Activated CD4-positive, alpha-beta T cell treated with anti-CD3 and anti-CD28 coated beads for 48 hours (primary cell): ENCODE data around the gene ASMTL.

Source experiments
- DNase-seq: peaks from one replicate; pipeline ENCODE4 v3.0.0-alpha.2; 2020

ASMTL gene

DNA sequence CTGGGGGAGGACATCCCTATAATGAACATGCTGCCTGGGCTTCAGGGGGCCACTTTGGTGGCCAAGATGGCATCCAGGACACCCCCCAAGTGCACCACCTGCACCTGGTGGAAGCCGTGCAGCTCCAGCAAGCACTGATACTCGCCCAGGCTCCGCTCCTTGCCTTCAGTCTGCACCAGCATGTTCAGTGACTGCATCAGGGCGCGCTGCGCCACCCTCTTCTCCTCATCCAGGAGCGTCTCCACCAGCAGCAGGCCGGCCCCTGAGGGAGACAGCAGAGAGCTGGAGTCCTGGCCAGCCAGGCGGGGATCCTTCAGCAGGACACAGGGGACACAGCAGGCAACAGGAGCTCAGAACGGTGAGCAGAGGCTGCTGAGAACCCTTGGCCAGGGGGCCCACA, 49.5 kb downstream of the ASMTL start:
- peak; percentile 1 for DNase-seq

DNA sequence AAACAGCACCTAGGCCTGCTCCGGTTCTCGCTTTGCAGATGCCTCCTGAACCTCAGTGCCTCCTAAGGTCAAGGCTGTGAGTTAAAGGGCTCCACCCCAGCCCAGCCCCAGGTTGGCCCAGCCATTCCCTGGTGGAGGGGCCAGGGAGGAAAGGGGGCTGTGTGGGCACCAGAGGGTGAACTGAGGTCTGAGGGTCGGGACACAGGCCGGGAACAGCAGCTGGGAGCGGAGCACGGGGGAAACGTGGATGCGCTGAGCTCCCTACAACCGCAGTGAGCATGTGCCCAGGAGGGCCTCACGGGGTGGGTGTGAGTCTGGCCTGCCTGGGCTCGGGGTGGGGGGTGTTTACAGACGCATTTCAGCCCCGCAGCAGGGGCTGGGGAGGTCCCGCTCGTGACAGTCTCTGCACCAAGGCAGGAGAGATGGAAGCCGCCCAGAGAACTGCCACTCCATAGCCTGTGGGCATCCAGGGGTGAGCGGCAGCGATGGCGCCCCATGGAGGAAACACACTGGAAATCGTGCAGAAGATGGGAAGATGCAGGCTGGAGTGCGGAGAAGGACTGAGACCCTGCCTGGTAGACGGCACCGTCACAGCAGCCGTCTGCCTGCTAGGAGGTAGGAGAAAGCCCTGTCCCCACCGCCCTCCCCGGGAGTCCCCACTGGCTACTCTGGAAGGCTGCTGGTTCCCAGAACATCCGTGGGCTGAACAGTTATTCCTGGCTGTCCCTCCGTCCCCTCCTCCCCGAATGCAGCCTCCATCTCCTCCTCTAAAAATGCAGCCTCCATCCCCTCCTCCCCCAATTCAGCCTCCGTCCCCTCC, 50.9 kb downstream of the ASMTL start:
- DNase-seq = peak; percentile 2

DNA sequence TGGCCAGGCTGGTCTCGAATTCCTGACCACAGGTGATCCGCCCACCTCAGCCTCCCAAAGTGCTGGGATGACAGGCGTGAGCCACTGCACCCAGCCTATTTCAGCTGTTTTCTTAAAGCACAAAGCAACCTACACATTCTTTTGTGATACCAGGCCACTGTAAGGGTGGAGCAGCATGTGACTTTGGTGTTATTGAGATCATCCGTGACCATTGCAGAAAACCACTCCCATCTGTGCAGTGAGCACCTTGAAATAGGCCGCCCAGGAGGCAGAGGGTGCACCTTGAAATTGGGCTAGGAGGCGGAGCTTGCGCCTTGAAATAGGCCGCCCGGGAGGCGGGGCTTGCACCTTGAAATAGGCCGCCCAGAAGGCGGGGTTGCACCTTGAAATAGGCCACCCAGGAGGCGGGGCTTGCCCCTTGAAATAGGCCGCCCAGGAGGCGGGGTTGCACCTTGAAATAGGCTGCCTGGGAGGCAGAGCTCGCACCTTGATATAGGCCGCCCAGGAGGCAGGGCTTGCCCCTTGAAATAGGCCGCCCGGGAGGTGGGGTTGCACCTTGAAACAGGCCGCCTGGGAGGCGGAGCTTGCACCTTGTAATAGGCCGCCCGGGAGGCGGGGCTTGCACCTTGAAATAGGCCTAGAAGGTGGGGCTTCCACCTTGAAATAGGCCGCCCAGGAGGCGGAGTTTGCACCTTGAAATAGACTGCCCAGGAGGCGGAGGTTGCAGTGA, 51.8 kb downstream of the ASMTL start:
- no peak for DNase-seq

DNA sequence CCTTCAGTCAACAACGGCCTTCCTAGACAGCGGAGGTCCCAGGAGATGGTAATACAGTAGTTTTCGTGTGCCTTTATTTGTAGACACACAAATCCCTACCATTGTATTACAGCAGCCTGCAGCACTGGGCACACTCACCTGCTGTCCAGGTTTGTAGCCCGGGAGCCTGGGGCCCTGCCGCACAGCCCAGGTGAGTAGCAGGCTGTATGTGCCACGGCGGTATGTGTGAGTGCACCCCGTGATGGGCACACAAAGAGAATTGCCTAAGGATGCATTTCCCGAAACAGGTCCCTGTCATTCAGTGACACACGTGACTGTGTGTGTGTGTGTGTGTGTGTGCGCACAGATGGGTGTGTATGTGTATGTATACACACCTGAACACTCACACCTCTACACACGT, 52.7 kb downstream of the ASMTL start:
- no peak for DNase-seq

DNA sequence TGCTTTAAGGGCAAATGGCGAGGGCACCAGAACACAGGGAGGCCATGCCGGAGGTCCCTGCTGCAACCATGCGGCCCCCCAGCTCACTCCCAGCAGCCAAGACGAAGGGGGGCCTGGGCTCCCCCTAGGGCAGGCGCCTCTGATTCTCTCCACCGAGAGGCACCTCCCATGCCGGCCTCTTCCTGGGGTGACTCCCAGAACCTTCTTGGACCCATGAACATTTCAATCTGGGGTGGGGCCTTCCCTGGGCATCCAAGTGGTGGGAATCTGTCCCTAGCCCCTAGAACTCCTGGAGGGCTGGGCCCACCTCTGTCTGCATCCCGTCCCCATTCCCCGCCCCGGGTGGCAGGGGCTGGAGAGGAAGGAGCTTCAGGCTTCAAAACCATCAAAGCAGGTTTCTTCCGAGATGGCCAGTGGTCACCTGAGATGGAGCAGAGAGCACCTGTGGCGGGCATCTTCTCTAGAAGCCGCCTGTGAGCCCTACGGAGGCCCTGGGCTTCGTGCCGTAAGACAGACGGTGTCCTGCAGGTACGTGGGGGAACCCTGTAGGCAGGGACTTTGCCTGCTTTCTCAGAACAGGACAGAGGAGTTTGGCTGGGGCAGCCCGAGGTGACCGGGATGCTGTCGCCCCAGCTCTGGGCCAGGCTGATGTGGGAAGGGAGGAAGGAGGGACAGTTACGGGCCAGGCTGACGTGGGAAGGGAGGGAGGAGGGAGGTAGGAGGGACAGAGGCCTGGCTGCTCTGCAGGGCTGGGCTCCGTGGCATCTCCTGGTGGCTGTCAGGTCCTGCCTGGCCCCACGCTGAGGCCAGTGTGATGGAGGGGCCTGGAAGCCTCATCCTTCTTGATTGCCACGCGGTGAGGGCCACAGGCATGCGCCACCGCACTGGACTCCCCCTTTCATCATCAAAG, 54.0 kb downstream of the ASMTL start:
- DNase-seq = no peak

DNA sequence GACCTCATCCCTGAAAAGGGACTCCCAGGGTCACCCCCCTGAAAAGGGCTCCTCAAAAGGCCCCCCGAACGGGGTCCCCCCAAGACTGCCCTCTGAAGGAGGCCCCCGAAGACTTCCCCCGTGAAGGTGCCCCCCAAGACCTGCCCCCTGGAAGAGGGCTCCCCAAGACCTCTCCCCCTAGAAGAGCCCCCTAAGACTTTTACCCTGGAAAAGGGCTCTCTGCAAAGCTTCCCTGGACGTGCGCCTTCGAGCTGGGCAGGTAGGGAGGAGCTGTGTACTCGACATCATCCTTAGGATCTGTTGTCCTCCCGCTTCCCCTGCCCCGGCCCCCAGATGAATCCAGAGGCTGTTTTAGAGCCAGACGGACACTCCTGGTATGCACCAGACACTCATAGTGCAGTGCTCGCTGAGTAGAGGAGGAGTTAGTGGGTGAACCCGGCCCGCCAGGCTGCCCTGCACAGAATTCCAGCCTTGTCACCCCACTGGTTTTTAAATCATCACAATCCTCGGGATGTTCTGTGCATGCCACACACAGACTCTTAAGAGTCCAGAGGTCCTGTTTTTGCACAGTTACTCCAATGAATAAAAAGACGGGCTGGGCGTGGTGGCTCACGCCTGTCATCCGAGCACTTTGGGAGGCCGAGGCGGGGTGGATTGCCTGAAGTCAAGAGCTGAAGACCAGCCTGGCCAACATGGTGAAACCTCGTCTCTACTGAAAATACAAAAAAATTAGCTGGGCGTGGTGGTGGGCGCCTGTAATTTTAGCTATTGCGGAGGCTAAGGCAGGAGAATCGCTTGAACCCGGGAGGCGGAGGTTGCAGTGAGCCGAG, 55.1 kb downstream of the ASMTL start:
- DNase-seq = no peak

DNA sequence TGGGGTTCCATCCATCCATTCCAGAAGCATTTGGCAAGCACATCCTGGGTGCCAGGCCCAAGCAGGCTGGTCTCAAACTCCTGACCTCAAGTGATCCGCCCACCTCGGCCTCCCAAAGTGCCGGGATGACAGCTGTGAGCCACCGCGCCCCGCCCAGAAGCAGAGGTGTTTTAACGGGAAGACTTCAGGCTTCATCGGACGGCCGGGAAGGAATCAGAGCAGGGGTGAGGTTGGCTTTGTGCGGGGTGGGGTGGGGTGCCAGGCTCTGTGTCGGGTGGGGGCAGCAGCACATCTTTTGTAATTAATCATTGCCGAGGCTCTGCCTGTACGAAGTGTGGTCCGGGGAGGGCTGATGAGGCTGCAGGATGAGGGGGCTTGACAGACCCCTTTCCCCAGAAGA, 55.7 kb downstream of the ASMTL start:
- no peak for DNase-seq

DNA sequence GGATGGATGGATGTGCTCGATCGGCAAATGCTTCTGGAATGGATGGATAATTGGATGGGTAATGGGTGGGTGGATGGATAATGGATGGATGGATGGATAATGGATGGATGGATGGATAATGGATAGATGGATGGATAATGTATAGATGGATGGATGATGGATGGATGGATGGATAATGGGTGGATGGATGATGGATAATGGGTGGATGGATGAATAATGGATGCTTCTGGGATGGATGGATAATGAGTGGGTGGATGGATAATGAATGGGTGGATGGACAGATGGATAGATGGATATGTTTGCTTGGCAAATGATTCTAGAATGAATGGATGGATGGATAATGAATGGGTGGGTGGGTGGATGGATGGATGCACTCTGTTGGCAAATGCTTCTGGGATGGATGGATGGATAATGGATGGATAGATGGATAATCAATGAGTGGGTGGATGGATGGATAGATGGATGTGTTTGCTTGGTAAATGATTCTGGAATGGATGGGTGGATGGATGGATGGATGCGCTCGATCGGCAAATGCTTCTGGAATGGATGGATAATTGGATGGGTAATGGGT, 57.0 kb downstream of the ASMTL start:
- DNase-seq = no peak

DNA sequence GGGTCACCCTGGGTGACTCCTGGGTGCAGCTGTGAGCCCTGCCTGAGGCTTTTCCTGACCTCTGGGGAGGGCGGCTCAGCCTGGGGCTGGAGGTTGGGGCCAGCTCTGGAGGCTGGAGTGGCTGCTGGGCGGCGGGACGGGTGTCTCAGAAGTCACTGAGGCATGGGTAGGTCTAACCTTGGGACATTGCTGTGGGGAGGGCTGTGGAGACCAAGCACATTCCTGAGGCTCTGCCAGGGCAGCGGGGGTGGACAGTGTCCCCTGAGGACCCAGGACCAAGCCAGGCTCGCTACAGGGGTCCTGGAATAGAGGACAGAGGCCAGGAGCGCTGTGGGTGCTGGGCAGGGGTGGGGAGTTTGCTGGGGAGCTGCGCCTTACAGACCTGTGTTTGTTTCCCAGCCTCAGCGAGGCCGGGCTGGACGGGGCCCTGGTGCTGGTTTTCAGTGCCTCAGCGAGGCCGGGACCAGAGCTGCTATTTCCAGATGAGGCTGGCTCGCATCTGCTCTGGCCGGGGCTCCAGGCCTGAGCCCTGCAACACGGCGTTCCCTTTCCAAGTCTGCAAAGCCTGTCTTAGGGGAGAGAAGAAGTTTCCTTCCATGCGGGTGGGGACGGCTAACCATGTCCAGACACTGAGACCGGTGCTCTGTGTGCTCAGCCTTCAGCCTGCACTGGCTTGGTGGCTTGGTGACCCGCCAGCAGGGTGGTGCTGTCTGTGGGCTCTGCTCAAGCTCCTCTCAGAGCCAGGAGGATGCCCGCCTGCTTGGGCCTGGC, 57.8 kb downstream of the ASMTL start:
- DNase-seq = peak; percentile 7

DNA sequence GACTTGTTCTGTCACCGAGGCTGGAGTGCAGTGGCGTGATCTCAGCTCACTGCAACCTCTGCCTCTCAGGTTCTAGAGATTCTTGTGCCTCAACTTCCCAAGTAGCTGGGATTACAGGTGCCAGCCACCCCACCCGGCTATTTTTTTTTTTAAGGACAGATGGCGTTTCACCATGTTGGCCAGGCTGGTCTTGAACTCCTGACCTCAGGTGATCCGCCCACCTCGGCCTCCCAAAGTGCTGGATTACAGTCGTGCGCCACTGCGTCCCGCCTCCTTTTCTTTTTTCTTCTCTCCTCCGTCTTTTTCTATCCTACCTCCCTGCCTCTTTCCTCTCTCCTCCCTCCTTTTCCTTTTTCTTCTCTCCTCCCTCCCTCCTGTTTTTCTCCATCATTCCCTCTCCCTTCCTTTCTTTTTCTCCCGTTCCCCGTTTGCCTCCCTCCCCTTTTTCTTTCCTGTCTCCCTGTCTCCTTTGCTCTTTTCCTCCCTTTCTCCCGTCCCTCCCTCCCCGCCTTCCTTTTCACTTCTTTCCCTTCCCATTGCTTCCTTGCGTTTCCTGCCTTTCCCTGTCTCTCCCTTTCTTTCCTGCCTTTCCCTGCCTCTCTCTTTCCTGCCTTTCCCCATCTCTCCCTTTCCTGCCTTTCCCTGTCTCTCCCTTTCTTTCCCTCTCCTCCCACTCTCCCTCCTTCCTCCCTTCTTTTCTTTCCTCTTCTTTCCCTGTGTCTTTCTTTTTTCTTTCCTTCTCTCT, 58.7 kb downstream of the ASMTL start:
- no peak for DNase-seq

DNA sequence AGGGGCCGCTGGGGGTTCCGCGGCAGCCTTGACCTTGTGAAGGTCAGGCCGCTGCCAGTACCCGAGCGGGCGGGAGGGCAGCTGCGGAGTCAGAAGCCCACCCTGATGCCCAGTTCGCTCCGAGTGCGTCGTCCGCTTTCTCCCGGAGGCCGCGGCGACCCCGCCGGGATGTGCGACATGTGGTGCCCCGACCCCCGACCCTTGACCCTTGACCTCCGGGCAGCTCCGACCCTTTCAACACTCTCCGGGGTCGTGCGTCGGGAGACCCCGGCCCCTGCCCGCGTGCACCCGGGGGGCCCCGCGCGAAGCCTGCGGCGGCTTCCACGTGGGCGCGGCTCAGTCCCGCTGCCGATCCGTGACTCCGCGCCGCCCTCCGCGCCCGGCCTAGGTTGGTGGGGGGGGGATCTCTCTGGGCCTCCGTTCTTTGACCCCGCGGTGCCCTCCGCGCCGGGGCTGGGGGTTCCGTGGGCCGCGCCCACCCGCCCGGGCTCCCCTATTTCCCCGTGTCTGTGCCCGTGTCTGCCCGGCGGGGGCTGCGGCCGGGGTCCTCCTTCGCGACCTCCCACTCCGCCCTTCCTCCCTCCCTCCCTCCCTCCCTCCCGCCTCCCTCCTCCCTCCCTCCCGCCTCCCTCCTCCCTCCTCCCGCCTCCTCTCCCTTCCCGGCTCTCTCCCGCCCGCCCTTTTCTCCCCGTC, 60.2 kb downstream of the ASMTL start:
- DNase-seq = peak; percentile 73

DNA sequence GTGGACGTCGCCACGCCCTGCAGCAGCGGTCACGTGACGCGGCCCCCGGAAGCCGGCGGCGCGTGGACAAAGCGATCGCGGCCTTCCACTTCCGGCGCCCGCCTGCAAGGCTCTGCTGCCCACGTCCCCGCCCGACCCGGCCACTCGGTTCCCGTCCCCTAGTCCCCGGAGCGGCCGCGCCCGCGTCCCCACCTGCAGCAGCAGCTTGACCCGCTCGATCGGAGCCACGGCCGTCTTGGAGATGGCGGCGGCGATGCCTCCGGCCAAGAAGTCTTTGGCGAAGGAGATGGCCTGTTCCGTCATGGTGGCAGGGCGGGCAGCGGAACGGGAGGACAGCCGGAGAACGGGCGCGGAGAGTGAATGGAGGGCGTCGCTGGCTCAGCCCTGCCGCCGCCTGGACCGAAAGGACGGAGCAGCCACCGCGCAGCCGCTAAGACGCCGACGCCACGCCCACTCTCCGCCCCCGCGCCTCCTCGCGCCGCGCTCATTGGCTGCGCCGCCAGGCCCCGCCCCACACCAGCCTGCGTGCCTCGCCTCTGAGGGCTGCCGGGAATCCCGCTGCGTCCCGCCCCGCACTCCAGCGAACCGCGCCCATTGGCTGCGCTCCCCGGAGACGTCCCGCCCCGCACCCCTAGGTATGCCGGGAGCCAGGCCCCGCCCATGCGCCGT, 60.9 kb downstream of the ASMTL start, which contains the start of gene SLC25A6:
SLC25A6 (minus strand) TSS at position 407 of the 669 bp plus-strand sequence; CDS start at position 303, 104 bp downstream.
- DNase-seq = peak; percentile 100

DNA sequence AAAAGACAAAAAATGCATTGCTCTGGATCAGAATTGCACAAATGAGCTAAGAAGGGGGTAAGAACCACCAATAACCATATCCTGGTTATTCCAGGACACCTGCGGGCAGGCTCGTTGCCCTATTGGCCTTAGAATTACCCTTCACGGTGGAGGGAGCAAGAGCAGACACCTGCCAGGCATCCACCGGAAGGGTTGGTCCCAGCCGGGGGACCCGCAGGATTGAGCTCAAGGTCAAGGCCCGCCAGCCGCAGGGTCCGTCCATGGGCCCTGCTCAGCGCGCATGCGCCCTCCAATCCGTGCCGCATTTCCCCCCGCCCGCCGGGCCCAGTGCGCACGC, 61.4 kb downstream of the ASMTL start:
- DNase-seq = no peak

DNA sequence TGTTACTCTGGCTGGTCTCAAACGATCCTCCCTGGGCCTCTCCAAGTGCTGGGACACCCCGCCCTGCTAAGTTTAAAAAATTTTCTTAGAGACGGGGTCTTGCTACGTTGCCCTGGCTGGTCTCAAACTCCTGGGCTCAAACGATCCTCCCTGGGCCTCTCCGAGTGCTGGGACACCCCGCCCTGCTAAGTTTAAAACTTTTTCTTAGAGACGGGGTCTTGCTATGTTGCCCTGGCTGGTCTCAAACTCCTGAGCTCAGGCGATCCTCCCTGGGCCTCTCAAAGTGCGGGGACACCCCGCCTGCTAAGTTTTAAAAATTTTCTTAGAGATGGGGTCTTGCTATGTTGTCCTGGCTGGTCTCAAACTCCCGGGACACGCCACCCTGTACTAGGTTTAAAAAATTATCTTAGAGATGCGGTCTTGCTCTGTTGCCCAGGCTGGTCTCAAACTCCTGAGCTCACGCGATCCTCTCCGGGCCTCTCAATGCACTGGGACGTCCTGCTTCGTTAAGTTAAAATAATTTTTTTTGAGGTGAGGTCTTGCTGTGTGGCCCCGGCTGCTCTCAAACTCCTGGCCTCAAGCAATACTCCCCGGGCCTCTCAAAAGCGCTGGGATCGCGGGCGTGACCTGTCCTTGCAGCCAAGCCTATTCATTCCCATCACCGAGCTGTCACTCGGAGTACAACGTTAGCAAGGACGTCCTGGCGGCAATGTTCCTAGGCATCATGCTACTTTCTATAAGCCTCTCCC, 61.9 kb downstream of the ASMTL start:
- peak; percentile 11 for DNase-seq

DNA sequence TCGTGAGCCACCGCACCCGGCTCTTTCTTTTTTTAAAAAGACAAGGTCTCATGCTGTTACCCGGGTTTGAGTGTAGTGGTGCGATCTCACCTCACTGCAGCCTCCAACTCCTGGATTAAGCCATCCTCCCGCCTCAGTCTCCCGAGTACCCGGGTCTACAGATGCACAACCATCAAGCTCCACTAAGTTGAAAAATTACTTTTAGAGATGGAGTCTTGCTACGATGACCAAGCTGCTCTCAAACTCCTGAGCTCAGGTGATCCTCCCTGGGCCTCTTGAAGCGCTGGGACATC, 62.8 kb downstream of the ASMTL start:
- no peak for DNase-seq

DNA sequence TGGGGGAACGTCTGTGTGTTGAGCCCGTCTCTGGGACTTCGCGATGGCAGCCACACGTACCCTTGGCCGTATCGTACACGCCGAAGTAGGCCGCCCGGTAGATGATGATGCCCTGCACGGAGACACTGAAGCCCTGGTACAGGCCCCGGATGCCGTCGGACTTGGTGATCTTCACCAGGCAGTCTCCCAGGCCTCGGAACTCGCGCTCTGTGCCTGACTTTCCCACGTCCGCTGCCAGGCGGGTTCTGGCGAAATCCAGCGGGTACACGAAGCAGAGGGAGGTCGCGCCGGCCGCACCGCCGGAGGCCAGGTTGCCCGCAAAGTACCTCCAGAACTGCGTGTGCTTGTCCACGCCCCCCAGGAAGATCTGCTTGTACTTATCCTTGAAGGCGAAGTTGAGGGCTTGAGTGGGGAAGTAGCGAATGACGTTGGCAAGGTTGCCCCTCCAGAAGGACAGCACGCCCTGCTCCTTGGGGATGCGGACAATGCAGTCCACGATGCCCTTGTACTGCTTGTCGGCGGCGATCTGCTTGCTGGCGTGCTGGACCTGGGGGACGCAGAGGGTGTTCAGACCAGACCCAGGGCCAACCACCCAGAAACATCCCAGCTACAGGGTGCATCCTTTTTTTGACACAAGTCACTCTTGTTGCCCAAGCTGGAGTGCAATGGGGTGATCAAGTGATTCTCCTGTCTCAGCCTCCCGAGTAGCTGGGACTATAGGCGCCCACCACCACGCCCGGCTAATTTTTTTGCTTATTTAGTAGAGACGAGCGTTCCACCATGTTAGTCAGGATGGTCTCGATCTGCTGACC, 63.3 kb downstream of the ASMTL start:
- DNase-seq = peak; percentile 7

DNA sequence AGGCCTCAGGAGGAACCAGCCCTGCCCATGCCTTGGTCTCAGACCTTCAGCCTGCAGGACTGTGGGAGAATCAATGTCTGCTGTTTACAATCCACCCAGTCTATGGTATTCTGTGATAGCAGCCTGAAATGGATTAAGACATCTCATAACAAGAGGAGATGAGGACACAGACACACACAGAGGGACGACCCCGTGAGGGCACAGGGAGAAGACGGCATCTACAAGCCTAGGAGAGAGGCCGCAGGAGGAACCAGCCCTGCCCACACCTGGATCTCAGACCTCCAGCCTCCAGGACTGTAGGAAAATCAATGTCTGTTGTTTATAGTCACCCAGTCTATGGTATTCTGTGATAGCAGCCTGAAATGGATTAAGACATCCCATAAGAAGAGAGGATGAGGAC, 64.1 kb downstream of the ASMTL start:
- no peak for DNase-seq
